Dendritic cell treated with granulocyte-macrophage colony-stimulating factor and Interleukin-4, amounts not matched to agents 40 ng/mL and 50 ng/mL, for 4 days (primary cell): ENCODE measurements around the gene CCDC172.
"Not testable (repeated sequence)": the region's sequence is repeated elsewhere in the genome, so short reads cannot be mapped to it uniquely, and the experiment has no call there.

Source experiments
- H3K27ac Mint-ChIP-seq: one replicate; pipeline ENCODE4 v1.8.0; 2022; ENCODE audit warnings: mild to moderate bottlenecking, mixed read lengths
- H3K27me3 Mint-ChIP-seq: one replicate; pipeline ENCODE4 v1.8.0; 2022; ENCODE audit warnings: mild to moderate bottlenecking, mixed read lengths
- H3K36me3 Mint-ChIP-seq: one replicate; pipeline ENCODE4 v1.8.0; 2022; ENCODE audit warnings: low read depth, mixed read lengths
- H3K4me1 Mint-ChIP-seq: one replicate; pipeline ENCODE4 v1.8.0; 2022; ENCODE audit warnings: low read depth, mixed read lengths
- H3K4me3 Mint-ChIP-seq: one replicate; pipeline ENCODE4 v1.8.0; 2022; ENCODE audit warnings: mild to moderate bottlenecking, moderate library complexity, mixed read lengths
- H3K9me3 Mint-ChIP-seq: one replicate; pipeline ENCODE4 v1.8.0; 2022; ENCODE audit warnings: mixed read lengths
- intact Hi-C: fragments of 100-400 bp; cut with micrococcal nuclease; formaldehyde crosslinking; loops from one replicate; pipeline ENCODE4 v1.15.0; 2022

CCDC172 gene

DNA sequence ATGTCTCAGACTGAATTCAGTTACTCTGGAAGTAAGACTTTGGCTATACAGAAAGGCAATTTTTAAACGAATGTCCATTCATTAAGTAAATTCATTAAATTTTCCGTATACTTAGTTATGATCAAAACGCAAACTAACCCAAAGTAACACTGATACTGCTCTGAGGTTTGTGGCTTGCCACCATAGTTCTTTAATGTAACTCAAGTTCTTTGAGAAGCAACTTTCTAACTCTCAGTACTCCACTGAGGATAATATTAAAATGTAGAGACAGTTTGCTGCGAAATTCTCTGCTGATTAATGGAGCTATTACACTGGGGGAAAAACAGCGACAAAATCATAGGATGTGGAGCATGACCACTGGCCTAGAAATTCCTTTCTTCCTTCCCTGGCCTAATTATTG is 58.0 kb downstream of the CCDC172 start:
- no peaks in the 10 kb centered on the region for H3K36me3 Mint-ChIP-seq
- H3K4me1 Mint-ChIP-seq = no peaks in the 10 kb centered on the region
- H3K9me3 Mint-ChIP-seq = no peaks in the 10 kb centered on the region

GRCh38 chr10:116385311-116385710 is 61.1 kb downstream of the CCDC172 start:
- no peaks in the 10 kb centered on the region for H3K4me1 Mint-ChIP-seq
- no peaks in the 10 kb centered on the region for H3K9me3 Mint-ChIP-seq
- intact Hi-C loops = no loop called here

More for the DNA sequence above, 58.0 kb downstream of the CCDC172 start:
- Mint-ChIP-seq H3K27me3 (no peaks in the 10 kb centered on the region), H3K27ac (no peak overlapping the region), H3K4me3 (no peak overlapping the region)
- intact Hi-C loops = no loop called here

GRCh38 chr10:116385994-116386809 is 62.0 kb downstream of the CCDC172 start:
- no peaks in the 10 kb centered on the region for H3K9me3 Mint-ChIP-seq
- no peak overlapping the region for H3K27ac Mint-ChIP-seq
- no peak overlapping the region for H3K4me3 Mint-ChIP-seq
- no peaks in the 10 kb centered on the region for H3K36me3 Mint-ChIP-seq
- H3K4me1 Mint-ChIP-seq = no peaks in the 10 kb centered on the region
- no peaks in the 10 kb centered on the region for H3K27me3 Mint-ChIP-seq
- intact Hi-C loops = no loop called here

More at GRCh38 chr10:116385311-116385710, 61.1 kb downstream of the CCDC172 start:
- no peak overlapping the region for H3K27ac Mint-ChIP-seq
- H3K27me3 Mint-ChIP-seq = no peaks in the 10 kb centered on the region
- no peak overlapping the region for H3K4me3 Mint-ChIP-seq
- no peaks in the 10 kb centered on the region for H3K36me3 Mint-ChIP-seq

GRCh38 chr10:116393246-116393831 is 69.1 kb downstream of the CCDC172 start:
- H3K9me3 Mint-ChIP-seq, H3K27me3 Mint-ChIP-seq, H3K4me1 Mint-ChIP-seq, H3K36me3 Mint-ChIP-seq, H3K27ac Mint-ChIP-seq, intact Hi-C loops, H3K4me3 Mint-ChIP-seq: not testable (repeated sequence)

DNA sequence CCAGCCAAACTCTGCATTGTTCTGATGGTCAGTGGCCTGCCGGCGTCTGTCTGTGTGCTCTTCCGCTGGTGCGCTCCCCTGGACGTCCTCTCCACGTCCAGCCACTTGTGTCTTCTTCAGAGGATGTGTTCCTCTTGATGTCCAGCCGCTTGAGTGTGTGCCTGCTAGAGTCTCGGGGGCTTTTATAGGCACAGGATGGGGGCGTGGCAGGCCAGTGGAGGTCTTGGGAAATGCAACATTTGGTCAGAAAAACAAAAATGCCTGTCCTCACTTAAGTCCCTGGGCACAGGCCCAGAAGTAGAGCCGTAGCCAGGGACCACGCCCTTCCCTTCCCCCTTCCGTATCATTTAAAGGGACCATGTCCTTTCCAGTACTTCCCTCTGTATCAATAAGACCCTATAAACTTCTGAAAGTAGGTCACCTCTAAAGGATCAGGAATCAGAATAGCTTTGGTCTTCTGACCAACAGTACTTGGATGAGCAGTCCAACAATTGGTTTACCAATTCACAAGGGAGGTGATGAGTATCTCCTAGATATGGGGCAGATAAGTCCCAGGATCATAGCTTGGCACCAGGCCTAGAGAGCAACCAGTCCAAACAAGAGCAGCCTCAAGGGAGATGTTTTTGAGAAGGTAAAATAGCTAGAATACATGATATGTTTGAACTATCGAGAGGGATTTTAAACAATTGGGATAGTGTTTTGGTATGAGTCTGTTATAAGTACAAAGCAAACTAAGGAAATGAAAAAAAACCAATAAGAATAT is 71.2 kb downstream of the CCDC172 start:
- H3K4me3 Mint-ChIP-seq = no peak overlapping the region
- H3K36me3 Mint-ChIP-seq = no peaks in the 10 kb centered on the region
- H3K4me1 Mint-ChIP-seq = no peaks in the 10 kb centered on the region
- H3K9me3 Mint-ChIP-seq = no peaks in the 10 kb centered on the region
- H3K27me3 Mint-ChIP-seq = no peaks in the 10 kb centered on the region
- no peak overlapping the region for H3K27ac Mint-ChIP-seq
- intact Hi-C loops = no loop called here

DNA sequence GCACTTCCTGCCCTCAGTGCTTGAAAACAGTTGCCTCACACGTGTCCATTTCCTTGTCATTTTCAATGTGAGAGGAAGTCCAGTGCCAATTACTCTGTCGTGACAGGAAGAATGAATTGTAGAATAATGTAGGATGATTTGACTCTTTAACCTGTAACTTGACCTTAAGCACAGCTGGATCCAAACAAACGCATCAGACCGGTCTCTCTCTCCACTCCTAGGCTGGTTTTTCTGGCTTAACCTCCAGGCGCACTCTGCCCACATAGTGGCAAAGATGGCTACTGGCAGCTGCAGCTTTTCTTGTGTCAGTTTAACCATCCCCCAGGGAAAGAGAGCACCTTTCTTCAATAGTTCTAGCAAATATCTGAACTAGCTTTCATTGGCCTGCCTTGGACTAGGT is 74.0 kb downstream of the CCDC172 start:
- no peaks in the 10 kb centered on the region for H3K36me3 Mint-ChIP-seq
- H3K27me3 Mint-ChIP-seq = no peaks in the 10 kb centered on the region
- intact Hi-C loops = no loop called here
- no peak overlapping the region for H3K4me3 Mint-ChIP-seq
- no peaks in the 10 kb centered on the region for H3K4me1 Mint-ChIP-seq
- no peaks in the 10 kb centered on the region for H3K9me3 Mint-ChIP-seq
- no peak overlapping the region for H3K27ac Mint-ChIP-seq

DNA sequence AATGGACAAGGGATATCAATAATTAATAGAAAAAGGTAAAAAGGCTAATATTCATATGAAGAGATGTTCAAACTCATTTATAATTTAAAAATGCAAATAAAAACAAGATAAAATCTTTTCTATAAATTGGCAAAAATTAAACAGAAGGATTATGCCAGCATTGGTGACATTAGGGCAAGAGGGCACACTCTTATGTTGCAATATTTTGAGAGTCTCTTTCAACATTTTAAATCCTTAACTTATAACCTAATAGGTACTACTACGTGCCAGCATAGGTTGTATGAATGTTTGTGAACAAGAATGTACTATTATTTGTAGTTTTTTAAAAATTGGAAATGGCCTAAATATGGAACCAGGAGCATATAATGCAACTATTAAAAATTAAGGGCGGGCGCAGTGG is 78.6 kb downstream of the CCDC172 start:
- H3K9me3 Mint-ChIP-seq = no peaks in the 10 kb centered on the region
- peaks cover 6% of the 10 kb centered on the region for H3K27me3 Mint-ChIP-seq
- H3K4me3 Mint-ChIP-seq = no peak overlapping the region
- no peaks in the 10 kb centered on the region for H3K4me1 Mint-ChIP-seq
- no peaks in the 10 kb centered on the region for H3K36me3 Mint-ChIP-seq
- intact Hi-C loops = no loop called here
- no peak overlapping the region for H3K27ac Mint-ChIP-seq

- Mint-ChIP-seq H3K27ac (no peak overlapping the region), H3K9me3 (no peaks in the 10 kb centered on the region), H3K4me3 (no peak overlapping the region), H3K36me3 (no peaks in the 10 kb centered on the region), H3K4me1 (peaks cover 4% of the 10 kb centered on the region), H3K27me3 (peaks cover 6% of the 10 kb centered on the region)
- intact Hi-C loops = no loop called here
Observed at GRCh38 chr10:116403740-116404250, 79.5 kb downstream of the CCDC172 start.

DNA sequence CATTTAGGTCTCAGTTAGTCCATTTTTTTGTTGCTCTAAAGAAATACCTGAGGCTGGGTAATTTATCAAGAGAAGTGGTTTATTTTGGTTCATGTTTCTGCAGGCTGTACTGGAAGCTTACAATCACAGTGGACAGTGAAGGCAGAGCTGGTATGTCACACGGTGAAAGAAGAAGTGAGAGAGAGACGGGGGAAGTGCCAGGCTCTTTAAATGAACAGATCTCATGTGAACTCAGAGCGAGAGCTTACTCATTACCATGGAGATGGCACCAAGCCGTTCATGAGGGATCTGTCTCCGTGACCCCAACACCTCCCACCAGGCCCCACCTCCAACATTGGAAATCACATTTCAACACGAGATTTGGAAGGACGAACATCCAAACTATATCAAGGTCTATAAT is 84.5 kb downstream of the CCDC172 start:
- Mint-ChIP-seq H3K27ac (no peak overlapping the region), H3K9me3 (no peaks in the 10 kb centered on the region), H3K36me3 (no peaks in the 10 kb centered on the region), H3K4me3 (no peak overlapping the region), H3K4me1 (peaks cover 9% of the 10 kb centered on the region), H3K27me3 (peaks cover 9% of the 10 kb centered on the region)
- intact Hi-C loops = no loop called here

GRCh38 chr10:116410351-116410750 is 86.1 kb downstream of the CCDC172 start:
- H3K27me3 Mint-ChIP-seq = peaks cover 7% of the 10 kb centered on the region
- intact Hi-C loops = no loop called here
- H3K4me1 Mint-ChIP-seq = peaks cover 9% of the 10 kb centered on the region
- H3K36me3 Mint-ChIP-seq = no peaks in the 10 kb centered on the region
- no peak overlapping the region for H3K4me3 Mint-ChIP-seq
- H3K27ac Mint-ChIP-seq = no peak overlapping the region
- H3K9me3 Mint-ChIP-seq = no peaks in the 10 kb centered on the region

- Mint-ChIP-seq H3K4me1 (no peaks in the 10 kb centered on the region), H3K36me3 (no peaks in the 10 kb centered on the region), H3K4me3 (no peak overlapping the region), H3K27me3 (peaks cover 2% of the 10 kb centered on the region), H3K9me3 (no peaks in the 10 kb centered on the region), H3K27ac (no peak overlapping the region)
- intact Hi-C loops = no loop called here
Observed at GRCh38 chr10:116417821-116418220, 93.6 kb downstream of the CCDC172 start.

DNA sequence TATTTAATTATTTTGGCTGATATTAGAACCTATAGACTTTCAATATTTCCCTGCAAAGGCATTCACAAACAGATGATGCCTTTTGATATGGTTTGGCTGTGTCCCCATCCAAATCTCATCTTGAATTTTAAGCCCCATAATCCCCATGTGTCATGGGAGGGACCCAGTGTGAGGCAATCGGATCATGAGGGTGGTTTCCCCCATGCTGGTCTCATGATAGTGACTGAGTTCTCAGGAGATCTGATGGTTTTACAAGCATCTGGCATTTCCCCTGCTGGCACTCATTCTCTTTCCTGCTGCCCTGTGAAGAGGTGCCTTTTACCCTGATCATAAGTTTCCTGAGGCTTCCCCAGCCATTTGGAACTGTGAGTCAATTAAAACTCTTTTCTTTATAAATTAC is 94.1 kb downstream of the CCDC172 start:
- Mint-ChIP-seq H3K9me3 (no peaks in the 10 kb centered on the region), H3K4me1 (no peaks in the 10 kb centered on the region), H3K27me3 (peaks cover 2% of the 10 kb centered on the region)

GRCh38 chr10:116421815-116422214 is 97.6 kb downstream of the CCDC172 start:
- no peak overlapping the region for H3K4me3 Mint-ChIP-seq
- intact Hi-C loops = no loop called here

More for the DNA sequence above, 94.1 kb downstream of the CCDC172 start:
- intact Hi-C loops = no loop called here
- Mint-ChIP-seq H3K36me3 (no peaks in the 10 kb centered on the region), H3K27ac (no peak overlapping the region), H3K4me3 (no peak overlapping the region)

DNA sequence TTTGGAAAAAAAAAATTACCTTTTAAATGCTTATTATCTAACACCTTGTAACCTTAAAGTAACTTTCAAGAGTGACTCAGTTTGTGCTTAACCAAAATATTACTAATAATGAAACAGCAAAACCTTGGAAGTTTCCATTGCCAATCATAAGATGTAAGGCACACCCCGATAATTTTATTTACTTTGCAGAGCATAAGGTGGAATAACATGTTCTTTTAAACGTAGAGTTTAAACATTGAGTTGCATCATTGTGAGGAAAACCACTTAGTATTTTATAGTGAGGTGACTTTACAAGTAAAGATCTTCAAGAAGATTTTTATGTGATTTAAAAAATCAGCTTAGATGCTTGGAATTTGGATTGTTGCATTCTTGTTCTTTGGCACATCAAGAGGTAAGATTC is 103.4 kb downstream of the CCDC172 start, which contains the start of gene PNLIPRP3:
TSS of gene PNLIPRP3 (plus strand) at position 177 of the 400 bp plus-strand sequence. CDS start at position 343, 166 bp downstream.
- no peaks in the 10 kb centered on the region for H3K36me3 Mint-ChIP-seq
- H3K9me3 Mint-ChIP-seq = no peaks in the 10 kb centered on the region
- no peaks in the 10 kb centered on the region for H3K4me1 Mint-ChIP-seq
- no peak within 1 kb of the TSS for H3K4me3 Mint-ChIP-seq
- H3K27ac Mint-ChIP-seq = no peak within 1 kb of the TSS
- H3K27me3 Mint-ChIP-seq = no peaks in the 10 kb centered on the region
- intact Hi-C loops = no loop called here

More at GRCh38 chr10:116421815-116422214, 97.6 kb downstream of the CCDC172 start:
- H3K36me3 Mint-ChIP-seq = no peaks in the 10 kb centered on the region
- no peak overlapping the region for H3K27ac Mint-ChIP-seq
- H3K27me3 Mint-ChIP-seq = no peaks in the 10 kb centered on the region
- no peaks in the 10 kb centered on the region for H3K4me1 Mint-ChIP-seq
- no peaks in the 10 kb centered on the region for H3K9me3 Mint-ChIP-seq
